HG02588 (cell line): ENCODE data around the gene VANGL1.

Experiments used
- ATAC-seq: cut with Tn5 transposase; IDR thresholded peaks from one replicate; pipeline ENCODE4 v1.9.1; 2021; ENCODE audit warnings: mild to moderate bottlenecking, moderate library complexity; ENCODE audit not compliant: unreplicated experiment

The VANGL1 gene

GRCh38 chr1:115643225-115643624, 1.5 kb downstream of the VANGL1 start:
- no peak for ATAC-seq

DNA sequence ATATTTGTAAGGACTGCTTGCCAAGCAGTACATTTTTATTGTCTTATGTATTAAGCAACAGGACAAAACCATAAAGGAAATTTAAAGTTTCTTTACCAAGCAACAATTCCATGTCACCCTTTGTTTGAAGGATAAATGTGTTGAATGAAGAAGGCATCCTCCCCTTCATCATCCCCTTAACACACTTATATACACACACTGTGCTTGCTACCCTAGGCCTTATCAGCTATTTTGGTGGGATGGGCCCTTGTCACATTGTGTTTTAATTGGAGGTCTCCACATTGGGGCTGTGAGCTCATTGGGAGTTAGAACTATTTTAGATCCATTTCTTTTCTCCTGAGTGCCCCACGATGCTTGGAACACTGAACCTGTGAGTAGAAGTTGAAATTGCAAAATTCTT, 1.9 kb downstream of the VANGL1 start:
- no peak for ATAC-seq

DNA sequence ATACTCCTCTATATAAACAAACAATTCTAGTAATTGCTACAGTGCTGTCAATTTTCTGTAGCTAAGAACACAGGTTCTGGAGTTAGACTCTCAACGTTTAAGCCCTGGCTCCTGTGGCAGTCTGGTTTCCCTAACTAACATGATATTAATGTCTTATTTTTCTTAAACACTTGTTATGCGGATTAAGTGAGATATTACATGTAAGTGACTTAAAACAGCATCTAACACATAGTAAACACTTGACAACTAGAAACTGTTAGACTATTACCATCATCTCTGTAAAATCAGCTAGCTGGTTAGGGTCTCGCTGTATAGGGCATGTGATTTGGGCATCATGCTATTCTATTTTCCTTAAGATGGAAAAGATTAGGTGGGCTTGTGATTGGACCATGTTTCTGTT, 2.3 kb downstream of the VANGL1 start:
- no peak for ATAC-seq

GRCh38 chr1:115647047-115647446, 5.3 kb downstream of the VANGL1 start:
- ATAC-seq: no peak

GRCh38 chr1:115647507-115647906, 5.7 kb downstream of the VANGL1 start:
- no peak for ATAC-seq

- no peak for ATAC-seq
These were observed 6.3 kb downstream of the VANGL1 start for GRCh38 chr1:115647919-115648650.

- ATAC-seq: peak; percentile 95
These were observed 7.2 kb downstream of the VANGL1 start for GRCh38 chr1:115648717-115649691.

- no peak for ATAC-seq
These were observed 8.2 kb downstream of the VANGL1 start for GRCh38 chr1:115649964-115650363.

DNA sequence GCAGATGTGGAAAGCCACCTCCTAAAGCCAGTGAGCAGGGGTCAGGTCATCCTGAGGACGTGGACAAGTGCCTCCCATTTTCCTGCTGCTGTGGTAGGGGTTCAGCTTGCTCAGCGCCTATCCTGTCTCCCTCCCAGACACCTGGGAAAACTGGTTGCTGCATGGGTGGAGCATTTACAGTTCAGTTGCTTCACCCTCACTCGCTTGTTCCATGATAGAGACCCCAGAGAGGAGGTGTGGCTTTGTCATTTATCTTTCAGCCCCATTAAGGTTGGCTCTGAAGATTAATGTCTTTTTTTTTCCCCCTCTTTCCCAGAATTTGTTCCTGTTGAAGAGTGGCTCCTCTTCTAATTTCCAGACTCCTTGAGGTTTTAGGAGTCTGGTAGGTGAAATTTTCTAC, 9.2 kb downstream of the VANGL1 start:
- ATAC-seq: no peak

GRCh38 chr1:115651391-115651790, 9.6 kb downstream of the VANGL1 start:
- no peak for ATAC-seq

- ATAC-seq: no peak
These were observed 10.5 kb downstream of the VANGL1 start for GRCh38 chr1:115652236-115652788.

GRCh38 chr1:115654125-115654524, 12.4 kb downstream of the VANGL1 start:
- ATAC-seq: no peak

- no peak for ATAC-seq
These were observed 13.0 kb downstream of the VANGL1 start for GRCh38 chr1:115654663-115655305.

DNA sequence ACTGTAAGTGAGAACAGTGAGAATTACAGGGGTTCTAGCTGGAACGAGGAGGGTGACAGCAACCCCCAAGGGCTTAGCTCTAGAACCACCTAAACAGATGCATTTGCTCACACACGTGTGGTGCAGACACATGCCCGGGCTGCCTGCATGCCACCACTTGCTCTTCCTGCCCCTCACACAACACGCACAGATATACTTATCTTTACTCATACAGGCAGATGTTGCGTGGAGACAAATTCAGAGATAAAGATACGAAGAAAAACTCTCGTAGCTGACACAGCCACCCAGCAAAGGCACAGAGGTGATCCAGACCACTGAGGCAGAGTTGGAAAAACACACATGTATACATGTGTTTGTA, 13.5 kb downstream of the VANGL1 start:
- no peak for ATAC-seq

DNA sequence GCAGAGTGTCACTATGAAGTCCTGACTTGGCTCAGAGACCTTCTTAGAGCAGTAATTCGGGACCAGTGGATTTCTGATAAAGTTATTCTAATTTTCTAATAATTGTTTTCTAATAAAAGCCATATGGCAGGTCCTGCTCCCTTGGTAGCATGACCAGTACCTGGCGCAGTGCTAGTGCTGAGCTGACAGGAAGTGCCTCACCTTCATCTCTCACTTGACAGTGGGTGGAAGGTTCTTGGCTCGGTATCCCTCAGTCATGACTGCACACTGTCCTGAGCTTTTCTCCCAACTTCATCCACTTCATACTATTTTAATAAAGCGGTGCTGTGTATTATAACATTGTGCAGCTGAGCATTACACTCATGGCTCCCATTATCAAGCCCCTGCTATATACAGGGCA, 14.1 kb downstream of the VANGL1 start:
- no peak for ATAC-seq

- no peak for ATAC-seq
These were observed 14.8 kb downstream of the VANGL1 start for GRCh38 chr1:115656461-115657077.

GRCh38 chr1:115658646-115659045, 16.9 kb downstream of the VANGL1 start:
- no peak for ATAC-seq

DNA sequence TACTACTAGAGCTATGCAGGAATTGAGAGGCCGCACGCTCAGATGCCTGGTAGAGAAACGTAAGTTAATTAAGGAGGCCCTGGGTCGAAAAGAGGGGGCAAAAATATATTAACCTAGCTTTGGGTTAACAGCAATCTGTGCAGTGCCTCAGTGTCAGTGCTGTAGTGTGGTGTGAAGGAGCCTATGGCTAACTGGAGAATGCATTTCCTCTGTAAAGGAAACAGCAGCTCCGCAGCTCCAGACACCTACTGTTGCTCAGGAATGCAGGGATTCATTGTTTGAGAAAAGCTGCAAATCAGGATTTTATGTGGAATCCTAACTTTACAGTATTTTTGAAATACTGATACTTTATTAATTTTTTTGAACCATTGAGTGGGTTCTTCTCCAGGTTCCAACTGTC, 18.4 kb downstream of the VANGL1 start:
- no peak for ATAC-seq

DNA sequence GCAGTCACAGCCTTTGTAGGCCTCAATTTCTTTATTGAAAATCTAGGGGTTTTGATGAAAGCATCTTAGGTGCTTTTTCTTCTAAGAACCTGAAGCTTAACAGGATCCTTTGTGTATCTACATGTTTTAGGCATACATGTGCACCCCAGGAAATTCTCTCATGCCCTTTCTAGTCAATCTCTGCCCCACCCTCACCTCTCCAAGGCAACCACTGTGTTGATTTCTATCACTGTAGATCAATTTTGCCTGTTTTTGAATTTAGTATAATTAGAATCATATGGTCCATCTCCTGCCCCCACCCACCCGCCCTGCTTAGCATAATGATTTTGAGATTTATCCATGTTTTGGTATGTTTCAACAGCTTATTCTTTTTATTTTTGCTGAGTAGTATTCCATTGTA, 19.4 kb downstream of the VANGL1 start:
- no peak for ATAC-seq

DNA sequence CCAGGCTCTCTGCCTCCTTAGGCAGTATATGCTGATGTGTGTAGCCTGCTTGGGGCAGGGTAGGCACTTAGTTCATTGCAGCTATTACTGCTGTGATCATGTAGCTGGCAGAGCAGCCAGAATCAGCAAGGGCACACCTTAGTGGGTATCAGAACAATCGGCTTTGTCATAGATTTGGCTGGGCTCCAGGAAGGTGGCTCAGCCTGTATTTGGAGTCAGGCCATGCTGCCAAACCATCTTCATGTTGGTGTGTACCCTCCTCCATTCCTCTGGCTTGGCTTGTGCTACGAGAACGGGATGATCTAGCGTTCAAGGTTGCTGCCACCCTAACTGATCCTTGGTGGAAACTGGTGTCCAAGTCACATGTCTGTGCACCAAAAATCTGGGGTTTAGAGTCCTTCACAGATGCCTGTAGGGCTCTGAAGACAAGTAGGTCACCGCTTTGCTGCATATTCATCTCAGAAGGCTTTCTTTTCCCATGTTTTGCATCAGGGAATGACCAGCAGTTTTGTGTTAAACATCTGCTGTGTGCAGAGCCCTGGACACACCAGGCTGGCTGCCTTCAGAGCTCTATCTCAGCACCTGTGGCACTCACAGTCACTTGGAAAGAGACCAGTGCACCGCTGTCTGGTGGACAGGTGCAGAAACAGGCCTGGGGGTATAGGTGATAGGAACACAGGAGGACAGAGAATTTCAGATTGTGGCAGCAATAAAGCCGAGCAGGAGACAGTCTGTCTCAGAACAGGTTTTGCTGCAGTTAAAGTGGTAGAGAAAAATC, 23.7 kb downstream of the VANGL1 start:
- ATAC-seq: no peak
